HUES48 (cell line): Measurements from ENCODE around the gene C1orf105.
"Not testable (repeated sequence)": the region's sequence is repeated elsewhere in the genome, so short reads cannot be mapped to it uniquely, and the experiment has no call there.

Source experiments
- H3K27ac ChIP-seq: one replicate; pipeline ENCODE4 v1.7.0; 2013; ENCODE audit warnings: low read depth, low read length, inconsistent platforms
- H3K27me3 ChIP-seq: 2 replicates; pipeline ENCODE4 v1.6.1; 2013; ENCODE audit warnings: mild to moderate bottlenecking, low read length; ENCODE audit not compliant: control insufficient read depth, insufficient read depth
- H3K36me3 ChIP-seq: 2 replicates; pipeline ENCODE4 v1.6.1; 2013; ENCODE audit warnings: low read length; ENCODE audit not compliant: control insufficient read depth, insufficient read depth
- H3K4me1 ChIP-seq: 2 replicates; pipeline ENCODE4 v1.6.1; 2013; ENCODE audit warnings: mild to moderate bottlenecking, low read length; ENCODE audit not compliant: control insufficient read depth, insufficient read depth
- H3K4me3 ChIP-seq: 2 replicates; pipeline ENCODE4 v1.5.1; 2013; ENCODE audit warnings: mild to moderate bottlenecking, low read depth, low read length
- H3K9ac ChIP-seq: 2 replicates; pipeline ENCODE4 v1.6.1; 2013; ENCODE audit warnings: mild to moderate bottlenecking, low read depth, low read length, moderate library complexity
- H3K9me3 ChIP-seq: 2 replicates; pipeline ENCODE4 v1.6.1; 2013; ENCODE audit warnings: low read length; ENCODE audit not compliant: control insufficient read depth, insufficient read depth

C1orf105 gene

GRCh38 chr1:172486805-172487454 is 66.4 kb downstream of the C1orf105 start:
- no peaks in the 10 kb centered on the region for H3K4me1 ChIP-seq
- no peak overlapping the region for H3K4me3 ChIP-seq
- no peak overlapping the region for H3K9ac ChIP-seq
- no peaks in the 10 kb centered on the region for H3K27me3 ChIP-seq
- no peaks in the 10 kb centered on the region for H3K36me3 ChIP-seq
- no peak overlapping the region for H3K27ac ChIP-seq
- no peaks in the 10 kb centered on the region for H3K9me3 ChIP-seq

GRCh38 chr1:172487550-172487949 is 67.1 kb downstream of the C1orf105 start:
- no peak overlapping the region for H3K27ac ChIP-seq
- H3K36me3 ChIP-seq = no peaks in the 10 kb centered on the region
- no peak overlapping the region for H3K4me3 ChIP-seq
- no peaks in the 10 kb centered on the region for H3K9me3 ChIP-seq
- H3K27me3 ChIP-seq = no peaks in the 10 kb centered on the region
- no peaks in the 10 kb centered on the region for H3K4me1 ChIP-seq
- no peak overlapping the region for H3K9ac ChIP-seq

GRCh38 chr1:172488393-172488792 is 67.9 kb downstream of the C1orf105 start:
- Histone ChIP-seq H3K9me3 (no peaks in the 10 kb centered on the region), H3K9ac (no peak overlapping the region), H3K27me3 (no peaks in the 10 kb centered on the region), H3K4me1 (no peaks in the 10 kb centered on the region), H3K36me3 (no peaks in the 10 kb centered on the region), H3K4me3 (no peak overlapping the region), H3K27ac (no peak overlapping the region)

GRCh38 chr1:172489847-172490246 is 69.4 kb downstream of the C1orf105 start:
- no peak overlapping the region for H3K27ac ChIP-seq
- no peak overlapping the region for H3K9ac ChIP-seq
- H3K4me3 ChIP-seq = no peak overlapping the region
- no peaks in the 10 kb centered on the region for H3K4me1 ChIP-seq
- no peaks in the 10 kb centered on the region for H3K9me3 ChIP-seq
- H3K36me3 ChIP-seq = no peaks in the 10 kb centered on the region
- no peaks in the 10 kb centered on the region for H3K27me3 ChIP-seq

- Histone ChIP-seq H3K27ac (no peak overlapping the region), H3K4me3 (no peak overlapping the region), H3K9ac (no peak overlapping the region), H3K27me3 (no peaks in the 10 kb centered on the region), H3K9me3 (no peaks in the 10 kb centered on the region), H3K36me3 (no peaks in the 10 kb centered on the region), H3K4me1 (peaks cover 7% of the 10 kb centered on the region)
Measured at GRCh38 chr1:172492421-172492820, 71.9 kb downstream of the C1orf105 start.

- H3K4me3 ChIP-seq = no peak overlapping the region
- no peaks in the 10 kb centered on the region for H3K36me3 ChIP-seq
- H3K9me3 ChIP-seq = no peaks in the 10 kb centered on the region
- no peaks in the 10 kb centered on the region for H3K27me3 ChIP-seq
- H3K9ac ChIP-seq = no peak overlapping the region
- peaks cover 9% of the 10 kb centered on the region for H3K4me1 ChIP-seq
- no peak overlapping the region for H3K27ac ChIP-seq
Measured at GRCh38 chr1:172494166-172494565, 73.7 kb downstream of the C1orf105 start.

- not testable (repeated sequence) for H3K9ac ChIP-seq, H3K36me3 ChIP-seq, H3K27me3 ChIP-seq, H3K4me3 ChIP-seq, H3K4me1 ChIP-seq, H3K9me3 ChIP-seq
- H3K27ac ChIP-seq = peak overlapping the region; percentile 76
Measured at GRCh38 chr1:172496127-172496526, 75.6 kb downstream of the C1orf105 start.

- Histone ChIP-seq H3K9ac (no peak overlapping the region), H3K9me3 (no peaks in the 10 kb centered on the region), H3K27ac (peak overlapping the region; percentile 76), H3K4me1 (peaks cover 9% of the 10 kb centered on the region), H3K36me3 (no peaks in the 10 kb centered on the region), H3K27me3 (no peaks in the 10 kb centered on the region), H3K4me3 (no peak overlapping the region)
Measured at GRCh38 chr1:172496678-172497077, 76.2 kb downstream of the C1orf105 start.

- no peaks in the 10 kb centered on the region for H3K36me3 ChIP-seq
- H3K27ac ChIP-seq = peak overlapping the region; percentile 76
- peaks cover 9% of the 10 kb centered on the region for H3K4me1 ChIP-seq
- no peak overlapping the region for H3K9ac ChIP-seq
- H3K27me3 ChIP-seq = no peaks in the 10 kb centered on the region
- H3K4me3 ChIP-seq = no peak overlapping the region
- H3K9me3 ChIP-seq = no peaks in the 10 kb centered on the region
Measured at GRCh38 chr1:172497230-172497629, 76.7 kb downstream of the C1orf105 start.

- no peak overlapping the region for H3K9ac ChIP-seq
- H3K36me3 ChIP-seq = no peaks in the 10 kb centered on the region
- no peak overlapping the region for H3K27ac ChIP-seq
- H3K9me3 ChIP-seq = no peaks in the 10 kb centered on the region
- no peaks in the 10 kb centered on the region; the same call in 1 of the 2 replicates for H3K27me3 ChIP-seq
- peaks cover 9% of the 10 kb centered on the region for H3K4me1 ChIP-seq
- no peak overlapping the region for H3K4me3 ChIP-seq
Measured at GRCh38 chr1:172498857-172499256, 78.4 kb downstream of the C1orf105 start.

- Histone ChIP-seq H3K4me1 (peaks cover 9% of the 10 kb centered on the region), H3K27me3 (no peaks in the 10 kb centered on the region; the same call in 1 of the 2 replicates), H3K4me3 (no peak overlapping the region), H3K9ac (no peak overlapping the region), H3K36me3 (no peaks in the 10 kb centered on the region), H3K27ac (peak overlapping the region; percentile 45), H3K9me3 (no peaks in the 10 kb centered on the region)
Measured at GRCh38 chr1:172499636-172500141, 79.2 kb downstream of the C1orf105 start.
